Endodermal cell (in vitro differentiated cells): ENCODE measurements around the gene EVX2. TPM values are rescaled to one million over a fixed set of nuclear protein-coding genes. Genes with fewer than 3 reads are reported as not detected.
A peak's percentile ranks its signal among the peaks of the same experiment; 100 is the strongest.

Experiments used
- DNase-seq: peaks from one replicate; pipeline ENCODE4 v3.0.0-alpha.2; 2017
- H3K27ac ChIP-seq: 2 replicates; pipeline ENCODE4 v1.5.1; 2013; ENCODE audit warnings: mild to moderate bottlenecking, low read depth, low read length, moderate library complexity
- H3K27me3 ChIP-seq: 2 replicates; pipeline ENCODE4 v1.6.1; 2013; ENCODE audit warnings: mild to moderate bottlenecking, low read length, moderate library complexity; ENCODE audit not compliant: insufficient read depth, control insufficient read depth, poor library complexity, severe bottlenecking
- H3K36me3 ChIP-seq: 2 replicates; pipeline ENCODE4 v1.7.0; 2013; ENCODE audit warnings: mild to moderate bottlenecking, low read length, moderate library complexity; ENCODE audit not compliant: control insufficient read depth, insufficient read depth
- H3K4me1 ChIP-seq: one replicate; pipeline ENCODE4 v1.7.0; 2013; ENCODE audit warnings: low read length; ENCODE audit not compliant: control insufficient read depth, insufficient read depth
- H3K4me3 ChIP-seq: 2 replicates; pipeline ENCODE4 v1.5.1; 2013; ENCODE audit warnings: mild to moderate bottlenecking, low read length, moderate library complexity
- H3K9ac ChIP-seq: 2 replicates; pipeline ENCODE4 v1.6.1; 2013; ENCODE audit warnings: mild to moderate bottlenecking, low read length, moderate library complexity; ENCODE audit not compliant: poor library complexity, severe bottlenecking; ENCODE audit errors: extremely low read depth
- H3K9me3 ChIP-seq: 2 replicates; pipeline ENCODE4 v1.6.1; 2013; ENCODE audit warnings: mild to moderate bottlenecking, low read length, moderate library complexity; ENCODE audit not compliant: control insufficient read depth
- H3K27ac Mint-ChIP-seq: 2 replicates; pipeline ENCODE4 v1.8.0; 2020; ENCODE audit warnings: mixed read lengths
- H3K27me3 Mint-ChIP-seq: 2 replicates; pipeline ENCODE4 v1.8.0; 2021; ENCODE audit warnings: mild to moderate bottlenecking, mixed read lengths; ENCODE audit not compliant: insufficient read depth
- H3K36me3 Mint-ChIP-seq: 2 replicates; pipeline ENCODE4 v1.8.0; 2020; ENCODE audit warnings: low read depth, mixed read lengths
- H3K4me1 Mint-ChIP-seq: 2 replicates; pipeline ENCODE4 v1.8.0; 2020; ENCODE audit warnings: mixed read lengths
- H3K4me3 Mint-ChIP-seq: 2 replicates; pipeline ENCODE4 v1.8.0; 2020; ENCODE audit warnings: mild to moderate bottlenecking, moderate library complexity, mixed read lengths
- H3K9me3 Mint-ChIP-seq: 2 replicates; pipeline ENCODE4 v1.8.0; 2020; ENCODE audit warnings: mild to moderate bottlenecking, mixed read lengths
- WGBS, 2 experiments: methylation state at CpG; one replicate each; pipeline versions ENCODE4 v1.1.5 to v1.1.7; 2013; ENCODE audit warnings: missing lambda C conversion rate in 2 of 2, mixed read lengths in 1 of 2; ENCODE audit not compliant: insufficient coverage in 1 of 2, insufficient read length in 1 of 2; 5-methylcytosine and 5-hydroxymethylcytosine counted together
- total RNA-seq, 2 donors: library from RNA; stranded (reverse); fragmentation: NEBNext Ultra II Directional in 1 of 2; extraction: Animal tissue kit (Norgen Biotek cat#: 25700) in 1 of 2; gene quantifications; 2 replicates in 1 of 2; 3 replicates in 1 of 2; pipeline ENCODE4 v1.2.1, GENCODE V29; 2021
- TF ChIP-seq, protein P1 (sequence below): fragments of 200-600 bp; sonication (generic); conservative IDR thresholded peaks from 2 replicates; pipeline ENCODE4 v1.5.0; 2021; ENCODE audit warnings: antibody characterized with exemption, mild to moderate bottlenecking

The EVX2 gene
- total RNA-seq, 2 donors from 2014 or later: not detected

- Histone ChIP-seq H3K9me3 (no peaks in the 10 kb centered on the region), H3K4me1 (peaks cover 6% of the 10 kb centered on the region), H3K27me3 (peaks cover 97% of the 10 kb centered on the region), H3K27ac (no peak overlapping the region), H3K36me3 (no peaks in the 10 kb centered on the region), H3K9ac (no peak overlapping the region), H3K4me3 (peak overlapping the region; percentile 35)
- peaks cover 94% of the 10 kb centered on the region for H3K27me3 Mint-ChIP-seq
- TF ChIP-seq, protein P1, sequence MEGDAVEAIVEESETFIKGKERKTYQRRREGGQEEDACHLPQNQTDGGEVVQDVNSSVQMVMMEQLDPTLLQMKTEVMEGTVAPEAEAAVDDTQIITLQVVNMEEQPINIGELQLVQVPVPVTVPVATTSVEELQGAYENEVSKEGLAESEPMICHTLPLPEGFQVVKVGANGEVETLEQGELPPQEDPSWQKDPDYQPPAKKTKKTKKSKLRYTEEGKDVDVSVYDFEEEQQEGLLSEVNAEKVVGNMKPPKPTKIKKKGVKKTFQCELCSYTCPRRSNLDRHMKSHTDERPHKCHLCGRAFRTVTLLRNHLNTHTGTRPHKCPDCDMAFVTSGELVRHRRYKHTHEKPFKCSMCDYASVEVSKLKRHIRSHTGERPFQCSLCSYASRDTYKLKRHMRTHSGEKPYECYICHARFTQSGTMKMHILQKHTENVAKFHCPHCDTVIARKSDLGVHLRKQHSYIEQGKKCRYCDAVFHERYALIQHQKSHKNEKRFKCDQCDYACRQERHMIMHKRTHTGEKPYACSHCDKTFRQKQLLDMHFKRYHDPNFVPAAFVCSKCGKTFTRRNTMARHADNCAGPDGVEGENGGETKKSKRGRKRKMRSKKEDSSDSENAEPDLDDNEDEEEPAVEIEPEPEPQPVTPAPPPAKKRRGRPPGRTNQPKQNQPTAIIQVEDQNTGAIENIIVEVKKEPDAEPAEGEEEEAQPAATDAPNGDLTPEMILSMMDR: no peak
- H3K4me1 Mint-ChIP-seq: peaks cover 49% of the 10 kb centered on the region
- no peak overlapping the region for H3K27ac Mint-ChIP-seq
- H3K9me3 Mint-ChIP-seq: peaks cover 5% of the 10 kb centered on the region
- 0 to 1% methylated on average over 19 to 62 of the region's 62 CpGs for WGBS, 2 experiments
- no peaks in the 10 kb centered on the region for H3K36me3 Mint-ChIP-seq
- DNase-seq: peak; percentile 87
- H3K4me3 Mint-ChIP-seq: peak overlapping the region; percentile 47
Observed at GRCh38 chr2:176081837-176082524, 1.8 kb downstream of the EVX2 start.

- Histone ChIP-seq H3K4me3 (no peak overlapping the region), H3K27ac (no peak overlapping the region), H3K9ac (no peak overlapping the region), H3K27me3 (peaks cover 97% of the 10 kb centered on the region), H3K4me1 (peaks cover 6% of the 10 kb centered on the region), H3K9me3 (no peaks in the 10 kb centered on the region), H3K36me3 (no peaks in the 10 kb centered on the region)
- H3K4me1 Mint-ChIP-seq: peaks cover 43% of the 10 kb centered on the region
- peak overlapping the region; percentile 43 for H3K4me3 Mint-ChIP-seq
- H3K27ac Mint-ChIP-seq: no peak overlapping the region
- no peak for DNase-seq
- peaks cover 5% of the 10 kb centered on the region for H3K9me3 Mint-ChIP-seq
- TF ChIP-seq, protein P1: no peak
- WGBS, 2 experiments: 4 to 8% methylated on average over 7 to 17 of the region's 17 CpGs
- H3K27me3 Mint-ChIP-seq: peaks cover 94% of the 10 kb centered on the region
- no peaks in the 10 kb centered on the region for H3K36me3 Mint-ChIP-seq
Observed at GRCh38 chr2:176081376-176081836, 2.4 kb downstream of the EVX2 start.

DNA sequence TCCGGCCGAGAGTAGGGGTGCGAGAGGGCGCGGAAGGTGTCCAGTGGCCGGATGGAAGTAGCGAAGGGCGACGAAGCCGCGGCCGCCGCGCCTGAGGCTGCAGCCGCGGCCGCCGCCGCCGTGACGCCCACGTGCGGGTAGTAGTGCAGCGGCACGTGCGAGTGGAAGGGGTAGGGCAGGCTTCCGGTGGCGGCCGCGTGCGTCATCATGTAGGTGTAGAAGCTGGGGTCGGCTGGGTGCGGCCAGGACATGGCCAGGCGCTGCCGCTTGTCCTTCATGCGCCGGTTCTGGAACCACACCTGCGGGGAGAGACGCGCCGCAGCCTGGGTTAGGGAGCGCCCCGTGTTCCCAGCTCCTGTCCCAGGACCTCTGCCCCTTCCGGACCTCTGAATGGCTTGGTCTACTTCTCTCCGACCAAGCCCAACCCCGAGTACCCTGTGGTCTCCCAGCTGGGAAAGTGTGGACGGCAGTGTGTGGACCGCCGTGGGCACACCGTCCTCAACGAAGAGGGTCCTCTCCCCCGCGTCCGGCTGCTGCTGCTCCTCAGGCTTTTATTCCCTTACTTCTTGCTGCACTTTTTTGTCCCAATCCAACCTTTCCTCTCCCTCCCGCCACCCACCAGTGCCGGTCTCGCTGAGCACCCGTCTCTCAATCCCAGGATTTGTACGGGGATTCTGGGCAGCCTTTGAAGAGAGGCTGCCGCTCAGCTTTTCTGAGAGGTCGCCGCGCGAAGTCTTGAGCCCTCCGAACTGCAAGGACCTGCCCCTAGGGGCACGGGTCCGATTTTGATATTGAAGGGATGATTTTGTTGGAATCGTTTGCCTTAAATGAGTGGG, 3.0 kb downstream of the EVX2 start:
- 0 to 2% methylated on average over 19 to 68 of the region's 68 CpGs for WGBS, 2 experiments
- no peaks in the 10 kb centered on the region for H3K36me3 ChIP-seq
- H3K9me3 ChIP-seq: no peaks in the 10 kb centered on the region
- H3K27me3 ChIP-seq: peaks cover 97% of the 10 kb centered on the region
- H3K27ac Mint-ChIP-seq: no peak overlapping the region
- H3K27ac ChIP-seq: no peak overlapping the region
- H3K36me3 Mint-ChIP-seq: no peaks in the 10 kb centered on the region
- TF ChIP-seq, protein P1: peak; percentile 9
- peak overlapping the region; percentile 43 for H3K4me3 Mint-ChIP-seq
- H3K9me3 Mint-ChIP-seq: peaks cover 5% of the 10 kb centered on the region
- DNase-seq: peak; percentile 75
- H3K9ac ChIP-seq: no peak overlapping the region
- H3K27me3 Mint-ChIP-seq: peaks cover 94% of the 10 kb centered on the region
- H3K4me1 ChIP-seq: peaks cover 5% of the 10 kb centered on the region
- H3K4me1 Mint-ChIP-seq: peaks cover 41% of the 10 kb centered on the region
- peak overlapping the region; percentile 45 for H3K4me3 ChIP-seq
